Glutamatergic neuron (in vitro differentiated cells): ENCODE results near the gene HECTD4. TPM values are rescaled to one million over a fixed set of nuclear protein-coding genes. Genes with fewer than 3 reads are reported as not detected.
"Not testable (repeated sequence)": the region's sequence is repeated elsewhere in the genome, so short reads cannot be mapped to it uniquely, and the experiment has no call there.

Experiments
- DNase-seq: peaks from one replicate; pipeline ENCODE4 v3.0.0; 2022
- H3K27ac Mint-ChIP-seq: one replicate; pipeline ENCODE4 v1.8.0; 2020; ENCODE audit warnings: mild to moderate bottlenecking, mixed read lengths, inconsistent platforms; ENCODE audit not compliant: unreplicated experiment
- H3K27me3 Mint-ChIP-seq: one replicate; pipeline ENCODE4 v1.8.0; 2020; ENCODE audit warnings: mild to moderate bottlenecking, moderate library complexity, mixed read lengths, inconsistent platforms; ENCODE audit not compliant: unreplicated experiment
- H3K36me3 Mint-ChIP-seq: one replicate; pipeline ENCODE4 v1.8.0; 2020; ENCODE audit warnings: mild to moderate bottlenecking, mixed read lengths, inconsistent platforms; ENCODE audit not compliant: unreplicated experiment
- H3K4me1 Mint-ChIP-seq: one replicate; pipeline ENCODE4 v1.8.0; 2020; ENCODE audit warnings: mild to moderate bottlenecking, low read depth, mixed read lengths, inconsistent platforms; ENCODE audit not compliant: unreplicated experiment
- H3K4me3 Mint-ChIP-seq: one replicate; pipeline ENCODE4 v1.8.0; 2020; ENCODE audit warnings: mild to moderate bottlenecking, mixed read lengths, inconsistent platforms; ENCODE audit not compliant: unreplicated experiment
- H3K9me3 Mint-ChIP-seq: one replicate; pipeline ENCODE4 v1.8.0; 2020; ENCODE audit warnings: mild to moderate bottlenecking, moderate library complexity, mixed read lengths, inconsistent platforms; ENCODE audit not compliant: unreplicated experiment
- total RNA-seq: library from RNA; stranded (reverse); fragmentation: NEBNext Ultra II Directional; extraction: Animal tissue kit (Norgen Biotek cat#: 25700); gene quantifications from one replicate; pipeline ENCODE4 v1.2.1, GENCODE V29; 2021; ENCODE audit not compliant: unreplicated experiment
- TF ChIP-seq, protein P1 (sequence below): fragments of 200-600 bp; sonication (generic); IDR thresholded peaks from one replicate; pipeline ENCODE4 v1.5.0; 2021; ENCODE audit not compliant: partially characterized antibody, unreplicated experiment

HECTD4 gene
- total RNA-seq, 1 donor from 2014 or later = 261 TPM

DNA sequence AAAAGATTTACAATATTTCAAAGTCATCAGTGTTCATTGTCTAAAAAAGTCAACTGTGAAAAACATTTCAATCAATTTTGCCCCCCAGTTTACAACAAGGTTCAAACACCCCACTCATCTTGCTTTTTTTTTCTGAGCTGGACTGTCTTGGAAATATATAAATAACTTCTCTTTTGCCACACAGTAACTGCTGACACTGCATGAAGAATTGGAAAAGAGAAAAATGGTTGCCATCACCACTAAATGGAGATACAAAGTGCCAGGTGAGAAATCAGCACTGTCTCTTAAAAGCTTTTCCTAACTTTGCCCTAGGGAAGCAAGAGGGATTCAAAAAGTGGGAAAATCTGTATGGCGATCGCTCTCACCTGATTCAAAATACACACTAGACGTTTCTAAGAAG is 155.5 kb downstream of the HECTD4 start:
- H3K27me3 Mint-ChIP-seq = peaks cover 2% of the 10 kb centered on the region
- H3K27ac Mint-ChIP-seq = no peak overlapping the region
- H3K4me3 Mint-ChIP-seq = no peak overlapping the region
- peaks cover 3% of the 10 kb centered on the region for H3K9me3 Mint-ChIP-seq
- H3K36me3 Mint-ChIP-seq = no peaks in the 10 kb centered on the region
- no peaks in the 10 kb centered on the region for H3K4me1 Mint-ChIP-seq
- DNase-seq = no peak
- TF ChIP-seq, protein P1, sequence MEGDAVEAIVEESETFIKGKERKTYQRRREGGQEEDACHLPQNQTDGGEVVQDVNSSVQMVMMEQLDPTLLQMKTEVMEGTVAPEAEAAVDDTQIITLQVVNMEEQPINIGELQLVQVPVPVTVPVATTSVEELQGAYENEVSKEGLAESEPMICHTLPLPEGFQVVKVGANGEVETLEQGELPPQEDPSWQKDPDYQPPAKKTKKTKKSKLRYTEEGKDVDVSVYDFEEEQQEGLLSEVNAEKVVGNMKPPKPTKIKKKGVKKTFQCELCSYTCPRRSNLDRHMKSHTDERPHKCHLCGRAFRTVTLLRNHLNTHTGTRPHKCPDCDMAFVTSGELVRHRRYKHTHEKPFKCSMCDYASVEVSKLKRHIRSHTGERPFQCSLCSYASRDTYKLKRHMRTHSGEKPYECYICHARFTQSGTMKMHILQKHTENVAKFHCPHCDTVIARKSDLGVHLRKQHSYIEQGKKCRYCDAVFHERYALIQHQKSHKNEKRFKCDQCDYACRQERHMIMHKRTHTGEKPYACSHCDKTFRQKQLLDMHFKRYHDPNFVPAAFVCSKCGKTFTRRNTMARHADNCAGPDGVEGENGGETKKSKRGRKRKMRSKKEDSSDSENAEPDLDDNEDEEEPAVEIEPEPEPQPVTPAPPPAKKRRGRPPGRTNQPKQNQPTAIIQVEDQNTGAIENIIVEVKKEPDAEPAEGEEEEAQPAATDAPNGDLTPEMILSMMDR = no peak

DNA sequence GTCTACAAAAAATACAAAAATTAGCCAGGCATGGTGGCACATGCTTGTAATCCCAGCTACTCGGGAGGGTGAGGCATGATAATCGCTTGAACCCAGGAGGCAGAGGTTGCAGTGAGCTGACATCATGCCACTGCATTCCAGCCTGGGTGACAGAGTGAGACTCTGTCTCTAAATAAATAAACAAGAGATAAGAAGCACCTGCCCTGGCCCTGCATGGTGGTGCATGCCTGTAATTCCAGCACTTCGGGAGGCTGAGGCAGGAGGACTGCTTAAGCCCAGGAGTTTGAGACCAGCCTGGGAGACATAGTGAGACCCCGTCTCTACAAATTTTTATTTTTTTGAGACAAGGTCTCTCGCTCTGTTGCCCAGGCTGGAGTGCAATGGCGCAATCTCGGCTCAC is 161.6 kb downstream of the HECTD4 start:
- not testable (repeated sequence) for H3K4me1 Mint-ChIP-seq, H3K27ac Mint-ChIP-seq, H3K9me3 Mint-ChIP-seq, H3K27me3 Mint-ChIP-seq, H3K36me3 Mint-ChIP-seq, H3K4me3 Mint-ChIP-seq, DNase-seq

DNA sequence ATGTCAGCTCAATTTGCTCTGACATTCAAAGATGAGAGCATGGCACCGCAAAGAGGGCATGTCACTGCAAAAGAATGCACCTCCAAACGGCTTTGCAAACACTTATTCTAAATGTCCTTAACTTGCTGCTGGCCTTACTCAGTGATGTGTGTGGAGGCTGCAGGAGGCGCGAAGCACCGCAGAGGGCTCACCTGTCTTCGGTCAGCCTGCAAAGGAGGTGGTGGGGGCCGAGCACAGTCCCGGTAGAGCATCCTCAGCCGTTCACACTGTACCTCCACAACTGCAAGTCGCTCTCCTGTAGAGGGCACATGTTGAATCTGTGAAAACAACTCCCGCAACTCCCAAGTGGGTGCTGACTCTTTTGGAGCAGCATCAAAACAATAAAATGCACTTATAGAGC is 163.0 kb downstream of the HECTD4 start:
- DNase-seq = no peak

DNA sequence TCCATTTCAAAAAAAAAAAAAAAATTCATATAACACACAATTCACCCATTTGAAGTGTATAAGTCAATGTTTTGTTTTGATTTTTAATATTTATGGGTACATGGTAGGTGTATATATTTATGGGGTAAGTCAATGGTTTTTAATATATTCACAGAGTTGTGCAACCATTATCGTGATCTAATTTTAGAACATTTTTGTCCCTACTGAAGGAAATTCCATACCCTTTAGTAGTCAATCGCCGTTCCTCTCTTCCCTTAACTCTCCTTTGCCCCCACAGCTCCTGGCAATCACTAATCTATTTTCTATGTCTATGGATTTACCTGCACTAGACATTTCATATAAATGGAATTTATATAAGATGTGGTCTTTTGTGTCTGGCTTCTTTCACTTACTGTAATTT is 164.1 kb downstream of the HECTD4 start:
- H3K27ac Mint-ChIP-seq = no peak overlapping the region
- TF ChIP-seq, protein P1 = no peak
- no peaks in the 10 kb centered on the region for H3K36me3 Mint-ChIP-seq

More for the DNA sequence above, 163.0 kb downstream of the HECTD4 start:
- Mint-ChIP-seq H3K27ac (no peak overlapping the region), H3K36me3 (no peaks in the 10 kb centered on the region), H3K4me3 (no peak overlapping the region), H3K4me1 (no peaks in the 10 kb centered on the region), H3K9me3 (peaks cover 1% of the 10 kb centered on the region), H3K27me3 (peaks cover 4% of the 10 kb centered on the region)
- TF ChIP-seq, protein P1 = no peak

GRCh38 chr12:112217647-112218046 is 164.6 kb downstream of the HECTD4 start:
- Mint-ChIP-seq H3K36me3 (no peaks in the 10 kb centered on the region), H3K4me3 (no peak overlapping the region), H3K4me1 (no peaks in the 10 kb centered on the region), H3K27ac (no peak overlapping the region), H3K27me3 (peaks cover 2% of the 10 kb centered on the region), H3K9me3 (peaks cover 1% of the 10 kb centered on the region)
- TF ChIP-seq, protein P1 = no peak
- no peak for DNase-seq

More for the DNA sequence above, 164.1 kb downstream of the HECTD4 start:
- peaks cover 1% of the 10 kb centered on the region for H3K9me3 Mint-ChIP-seq
- H3K4me1 Mint-ChIP-seq = no peaks in the 10 kb centered on the region
- H3K27me3 Mint-ChIP-seq = peaks cover 2% of the 10 kb centered on the region
- H3K4me3 Mint-ChIP-seq = no peak overlapping the region
- DNase-seq = no peak

GRCh38 chr12:112216223-112216622 is 166.0 kb downstream of the HECTD4 start:
- no peak overlapping the region for H3K27ac Mint-ChIP-seq

More at GRCh38 chr12:112216223-112216622, 166.0 kb downstream of the HECTD4 start:
- Mint-ChIP-seq H3K4me3 (no peak overlapping the region), H3K27me3 (peaks cover 2% of the 10 kb centered on the region), H3K9me3 (no peaks in the 10 kb centered on the region), H3K36me3 (no peaks in the 10 kb centered on the region), H3K4me1 (no peaks in the 10 kb centered on the region)
- DNase-seq = no peak
- TF ChIP-seq, protein P1 = no peak
